GM23248 (cell line): ENCODE measurements around the gene AKAP7.

Experiments
- EZH2 ChIP-seq: fragments of 200-600 bp; sonication (generic); IDR thresholded peaks from 2 replicates; pipeline ENCODE4 v1.6.1; 2018; ENCODE audit warnings: antibody characterized with exemption, mild to moderate bottlenecking; ENCODE audit not compliant: insufficient read depth, poor library complexity, severe bottlenecking
- EZH2phosphoT487 ChIP-seq: fragments of 200-600 bp; sonication (generic); IDR thresholded peaks from 2 replicates; pipeline ENCODE4 v1.6.1; 2018; ENCODE audit warnings: antibody characterized with exemption, moderate library complexity, mild to moderate bottlenecking, low read depth; ENCODE audit not compliant: insufficient read depth

DNA sequence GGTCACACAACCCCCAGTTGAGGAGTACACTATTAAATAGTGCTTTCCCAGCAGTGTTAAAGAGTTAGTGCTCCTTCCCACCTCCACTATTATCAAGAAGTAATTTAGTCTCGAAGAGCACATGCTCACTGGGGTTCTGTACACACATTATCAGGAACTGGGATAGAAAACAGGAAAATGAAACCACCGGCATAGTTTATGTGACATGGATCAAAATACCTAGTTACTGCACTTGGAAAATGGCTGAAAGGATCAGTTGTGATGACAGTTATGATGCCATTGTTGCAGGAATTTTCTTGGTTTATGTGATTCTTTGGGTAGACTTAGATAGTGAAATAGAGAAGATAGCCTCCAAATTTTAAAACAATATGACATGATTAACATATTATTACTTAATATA, 152.9 kb downstream of the AKAP7 start:
- TF ChIP-seq EZH2, result no peak
- no peak for TF ChIP-seq EZH2phosphoT487
